Prostate gland (tissue), 2 donors: Measurements from ENCODE around the gene GPR179. TPM values are rescaled to one million over a fixed set of nuclear protein-coding genes. Genes with fewer than 3 reads are reported as not detected.

Source experiments
- DNase-seq: peaks from one replicate; pipeline ENCODE4 v3.0.0-alpha.2; 2019; ENCODE audit warnings: low spot score
- H3K27ac ChIP-seq, 2 donors: fragments of 200-600 bp; sonication (generic); 2 replicates each; pipeline ENCODE4 v1.5.1; 2017 to 2019
- H3K27me3 ChIP-seq: fragments of 200-600 bp; sonication (generic); replicated peaks from 2 replicates; pipeline ENCODE4 v1.5.1; 2019; ENCODE audit not compliant: insufficient read depth
- H3K36me3 ChIP-seq, 2 donors: fragments of 200-600 bp; sonication (generic); 1 replicate in 1 of 2; 2 replicates in 1 of 2; pipeline versions ENCODE4 v1.5.1 to v1.8.1; 2017 to 2019
- H3K4me1 ChIP-seq: fragments of 200-600 bp; sonication (generic); replicated peaks from 2 replicates; pipeline ENCODE4 v1.5.1; 2019
- H3K4me3 ChIP-seq, 2 donors: fragments of 200-600 bp; sonication (generic); 2 replicates each; pipeline ENCODE4 v1.5.1; 2017 to 2019
- H3K9me3 ChIP-seq: fragments of 200-600 bp; sonication (generic); 2 replicates; pipeline ENCODE4 v1.5.1; 2017
- POLR2A ChIP-seq: fragments of 450-650 bp; IDR thresholded peaks from one replicate; pipeline ENCODE4 v1.6.1; 2016; ENCODE audit warnings: antibody characterized with exemption, mild to moderate bottlenecking
- POLR2AphosphoS5 ChIP-seq: sonication (generic); formaldehyde crosslinking; IDR thresholded peaks from one replicate; pipeline ENCODE4 v1.6.1; 2017; ENCODE audit warnings: antibody characterized with exemption
- WGBS: methylation state at CpG from one replicate; pipeline ENCODE4 v1.1.5; 2018; 5-methylcytosine and 5-hydroxymethylcytosine counted together
- intact Hi-C: fragments of 100-400 bp; cut with DNase I; formaldehyde crosslinking; loops from one replicate; pipeline ENCODE4 v1.14.2; 2022
- total RNA-seq, 2 donors: library from RNA; depleted of rRNA; stranded (reverse); fragments of >200 nt; gene quantifications; one replicate each; pipeline ENCODE4 v1.1.0, GENCODE V29; 2016
- TF ChIP-seq, protein P1 (sequence below), 4 experiments: fragments of 200-600 bp in 2 of 4; fragments of 450-650 bp in 2 of 4; sonication (generic) in 2 of 4; IDR thresholded peaks; 1 replicate in 3 of 4; 2 replicates in 1 of 4; pipeline ENCODE4 v1.5.1; 2016 to 2019; ENCODE audit warnings: antibody characterized with exemption in 4 of 4, mild to moderate bottlenecking in 2 of 4, moderate library complexity in 2 of 4

GPR179 gene
- total RNA-seq, 2 donors from 2014 or later, result 0.14 to 0.40 TPM

DNA sequence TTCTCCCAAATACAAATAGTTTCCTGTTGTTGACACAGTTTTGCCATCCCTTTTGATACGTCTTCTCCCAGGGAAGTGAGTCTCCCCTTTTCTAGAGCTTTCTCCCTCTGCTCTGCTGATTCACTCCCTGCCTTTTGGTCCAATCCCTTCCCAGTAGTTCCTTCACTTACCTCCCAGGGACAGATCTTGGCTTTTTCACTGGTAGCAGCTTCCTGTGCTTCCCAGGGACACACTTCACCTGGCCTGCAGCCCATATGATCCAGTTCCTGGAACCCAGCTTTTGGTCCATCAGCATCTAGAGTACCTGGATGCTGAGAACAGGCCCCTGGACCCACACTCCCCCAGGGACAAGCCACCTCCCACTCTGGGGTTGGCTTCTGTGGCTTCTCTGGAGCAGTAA lies 15.8 kb downstream of the GPR179 start:
- no peak for TF ChIP-seq POLR2A
- TF ChIP-seq, protein P1, sequence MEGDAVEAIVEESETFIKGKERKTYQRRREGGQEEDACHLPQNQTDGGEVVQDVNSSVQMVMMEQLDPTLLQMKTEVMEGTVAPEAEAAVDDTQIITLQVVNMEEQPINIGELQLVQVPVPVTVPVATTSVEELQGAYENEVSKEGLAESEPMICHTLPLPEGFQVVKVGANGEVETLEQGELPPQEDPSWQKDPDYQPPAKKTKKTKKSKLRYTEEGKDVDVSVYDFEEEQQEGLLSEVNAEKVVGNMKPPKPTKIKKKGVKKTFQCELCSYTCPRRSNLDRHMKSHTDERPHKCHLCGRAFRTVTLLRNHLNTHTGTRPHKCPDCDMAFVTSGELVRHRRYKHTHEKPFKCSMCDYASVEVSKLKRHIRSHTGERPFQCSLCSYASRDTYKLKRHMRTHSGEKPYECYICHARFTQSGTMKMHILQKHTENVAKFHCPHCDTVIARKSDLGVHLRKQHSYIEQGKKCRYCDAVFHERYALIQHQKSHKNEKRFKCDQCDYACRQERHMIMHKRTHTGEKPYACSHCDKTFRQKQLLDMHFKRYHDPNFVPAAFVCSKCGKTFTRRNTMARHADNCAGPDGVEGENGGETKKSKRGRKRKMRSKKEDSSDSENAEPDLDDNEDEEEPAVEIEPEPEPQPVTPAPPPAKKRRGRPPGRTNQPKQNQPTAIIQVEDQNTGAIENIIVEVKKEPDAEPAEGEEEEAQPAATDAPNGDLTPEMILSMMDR (IDR thresholded peaks at IDR 0.05), result no peak
- no peak for TF ChIP-seq POLR2AphosphoS5
- Histone ChIP-seq H3K4me1 (no peaks in the 10 kb centered on the region), H3K9me3 (no peaks in the 10 kb centered on the region), H3K27me3 (peaks cover under 1% of the 10 kb centered on the region), H3K27ac (no peak overlapping the region), H3K4me3 (no peak overlapping the region), H3K36me3 (no peaks in the 10 kb centered on the region)
- no peak for DNase-seq
- WGBS, result 54% methylated on average over 1 of the region's 1 CpG
- intact Hi-C loops, result no loop called here

DNA sequence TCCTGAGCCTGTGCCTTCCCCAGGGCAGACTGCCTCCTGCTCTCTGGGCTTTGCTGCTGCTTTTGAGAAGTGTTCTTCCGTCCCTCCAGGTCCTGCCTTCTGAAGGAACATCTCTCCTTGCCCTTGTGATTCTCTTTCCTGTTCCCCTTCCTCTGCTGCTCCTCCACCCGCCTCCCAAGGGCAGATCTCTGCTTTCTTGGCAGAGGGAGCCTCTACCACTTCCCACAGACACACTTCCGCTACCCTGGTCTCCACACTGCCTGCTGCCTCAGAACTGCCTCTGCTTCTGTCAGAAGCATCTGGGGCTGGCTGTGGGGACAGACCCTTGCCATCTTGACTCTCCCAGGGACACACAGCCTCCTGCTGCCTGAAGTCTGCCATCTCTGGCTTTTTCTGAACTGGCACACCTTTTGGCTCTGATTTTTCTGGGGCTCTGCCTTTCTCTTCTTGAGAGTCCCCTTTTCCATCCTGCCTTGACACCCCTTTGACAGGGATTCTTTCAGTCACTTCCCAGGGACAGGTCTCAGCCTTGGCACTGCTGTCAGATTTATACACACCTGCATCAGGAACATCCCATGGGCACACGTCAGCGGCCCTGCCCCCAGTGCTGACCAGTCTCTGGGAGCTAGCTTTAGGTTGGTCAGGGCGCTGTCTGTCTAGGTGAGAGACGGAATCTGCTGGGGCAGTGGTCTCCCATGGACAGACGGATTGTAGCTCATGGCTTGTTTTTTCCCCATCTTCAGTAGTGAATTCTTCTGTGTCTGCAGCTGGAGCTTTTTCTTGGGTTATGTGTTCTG lies 16.6 kb downstream of the GPR179 start:
- WGBS, result 84% methylated on average over 8 of the region's 8 CpGs
- H3K27me3 ChIP-seq, result no peaks in the 10 kb centered on the region
- no peak for DNase-seq
- no peak overlapping the region for H3K27ac ChIP-seq
- no peaks in the 10 kb centered on the region for H3K4me1 ChIP-seq
- TF ChIP-seq POLR2A, result no peak
- TF ChIP-seq, protein P1 (IDR thresholded peaks at IDR 0.05), result no peak
- TF ChIP-seq POLR2AphosphoS5, result no peak
- no peak overlapping the region for H3K4me3 ChIP-seq
- intact Hi-C loops, result no loop called here
- no peaks in the 10 kb centered on the region for H3K9me3 ChIP-seq
- no peaks in the 10 kb centered on the region for H3K36me3 ChIP-seq

DNA sequence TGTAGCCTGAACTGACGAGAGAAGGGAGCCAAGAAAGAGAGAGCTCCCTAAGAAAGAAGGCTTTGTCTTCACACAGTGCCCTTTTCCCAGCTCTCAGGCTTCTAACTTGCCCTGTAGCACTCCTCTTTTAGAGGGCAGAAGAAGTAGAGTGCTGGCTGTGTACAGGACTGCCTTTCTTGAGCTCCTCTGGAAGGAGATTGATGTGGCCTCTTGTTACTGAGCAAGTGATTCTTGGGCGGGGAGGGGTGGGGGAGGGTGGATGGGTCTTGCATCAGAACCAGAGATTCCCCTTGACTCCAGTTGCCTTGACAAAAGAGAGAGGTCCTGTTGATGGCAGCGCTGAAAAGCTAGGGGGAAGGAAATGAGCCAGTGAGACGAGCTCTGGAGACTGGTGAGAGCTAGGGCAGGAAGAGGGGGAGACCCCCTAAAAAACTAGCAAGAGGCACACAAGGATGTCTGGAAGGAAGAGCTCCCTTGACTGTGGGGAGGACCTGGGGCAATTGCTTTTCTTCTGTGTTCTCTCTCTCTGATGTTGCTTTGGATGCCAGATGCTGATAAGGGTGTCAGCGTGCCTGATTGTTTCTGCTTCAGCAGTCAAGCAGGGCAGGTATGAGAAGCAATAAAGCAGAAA lies 18.4 kb downstream of the GPR179 start:
- intact Hi-C loops, result no loop called here
- Histone ChIP-seq H3K27ac (no peak overlapping the region), H3K4me3 (no peak overlapping the region)

DNA sequence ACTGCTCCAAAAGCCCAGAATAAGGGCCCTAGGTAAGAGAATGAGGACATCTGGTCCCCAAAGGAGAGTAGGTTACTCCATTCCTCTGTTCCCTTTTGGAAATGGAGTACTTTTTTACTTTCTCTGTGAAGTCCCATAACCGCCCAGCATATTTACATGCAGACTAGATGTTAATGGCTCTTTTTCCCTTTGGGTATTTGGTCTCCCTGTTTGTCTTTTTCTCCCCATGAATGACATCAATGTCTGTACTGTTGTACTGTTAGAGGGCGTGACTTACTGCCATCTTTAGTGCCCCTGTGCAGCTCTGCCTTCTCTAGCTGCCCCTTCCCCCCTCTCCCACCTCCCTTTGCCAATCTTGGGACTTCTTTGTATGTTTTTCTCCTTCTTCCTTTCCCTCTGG lies 19.0 kb downstream of the GPR179 start:
- TF ChIP-seq, protein P1 (IDR thresholded peaks at IDR 0.05), result no peak
- TF ChIP-seq POLR2AphosphoS5 (no peak), POLR2A (no peak)
- no peak for DNase-seq
- H3K36me3 ChIP-seq, result no peaks in the 10 kb centered on the region
- WGBS, result 77% methylated on average over 2 of the region's 2 CpGs
- H3K27ac ChIP-seq, result no peak overlapping the region
- no peak overlapping the region for H3K4me3 ChIP-seq
- H3K27me3 ChIP-seq, result no peaks in the 10 kb centered on the region
- H3K4me1 ChIP-seq, result no peaks in the 10 kb centered on the region
- intact Hi-C loops, result no loop called here
- no peaks in the 10 kb centered on the region for H3K9me3 ChIP-seq

More for the DNA sequence above, 18.4 kb downstream of the GPR179 start:
- Histone ChIP-seq H3K36me3 (no peaks in the 10 kb centered on the region), H3K4me1 (no peaks in the 10 kb centered on the region), H3K9me3 (no peaks in the 10 kb centered on the region), H3K27me3 (no peaks in the 10 kb centered on the region)
- TF ChIP-seq POLR2A (no peak), POLR2AphosphoS5 (no peak)
- TF ChIP-seq, protein P1 (IDR thresholded peaks at IDR 0.05), result no peak
- WGBS, result 39% methylated on average over 5 of the region's 5 CpGs
- no peak for DNase-seq
